ENCODE data around the gene RNF169. TPM values are rescaled to one million over a fixed set of nuclear protein-coding genes. Genes with fewer than 3 reads are reported as not detected.

The RNF169 gene
- total RNA-seq, 1 donor = 32.6 TPM

DNA sequence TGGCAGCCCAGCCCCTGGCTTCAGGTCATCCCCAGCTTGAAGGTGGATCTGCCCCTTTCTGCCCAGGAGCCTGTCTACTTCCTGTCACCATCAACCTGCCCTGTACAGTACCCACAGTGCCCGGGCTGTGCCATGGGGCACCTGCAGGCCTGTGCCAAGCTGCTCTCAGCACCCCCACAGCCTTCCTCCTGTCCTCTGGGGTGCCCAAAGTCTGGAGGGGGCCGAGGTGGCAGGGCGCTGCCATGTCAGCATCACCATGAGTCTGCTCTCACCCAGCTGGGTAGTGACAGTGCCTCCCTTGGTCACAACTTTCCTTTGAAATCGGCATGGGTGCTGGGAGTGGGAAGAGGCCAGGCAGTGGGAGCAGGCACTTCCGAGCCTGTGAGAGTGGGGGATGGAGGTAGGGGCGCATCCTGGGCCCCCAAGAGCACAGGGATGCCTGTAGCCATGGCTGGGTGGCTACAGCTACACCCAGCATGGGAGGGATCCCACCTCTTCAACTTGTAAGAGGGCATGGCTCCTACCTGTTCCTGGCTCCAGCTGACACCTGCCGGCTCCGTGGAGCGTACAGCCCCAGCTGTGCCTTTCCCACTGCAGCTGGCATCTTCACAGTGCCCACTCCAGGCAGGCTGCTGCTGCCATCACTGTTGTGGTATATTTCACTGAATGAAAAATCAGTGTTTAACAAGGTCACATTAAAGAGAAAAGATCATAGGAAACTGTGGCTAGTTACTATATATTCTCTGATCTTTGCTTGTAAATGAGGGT, 42.9 kb downstream of the RNF169 start:
- H3K27me3 ChIP-seq (ENCODE audit: insufficient read depth, low read length) = no peaks in the 10 kb centered on the region
- H3K9me3 ChIP-seq (ENCODE audit: low read depth, low read length) = no peaks in the 10 kb centered on the region
- peaks cover 6% of the 10 kb centered on the region for H4K20me1 ChIP-seq (ENCODE audit: insufficient read depth, low read length)
- H3K79me2 ChIP-seq (ENCODE audit: insufficient read depth, low read length) = peaks cover 74% of the 10 kb centered on the region
- H3K36me3 ChIP-seq (ENCODE audit: insufficient read depth, low read length) = peaks cover 27% of the 10 kb centered on the region
- H3K27ac ChIP-seq (ENCODE audit: low read depth, low read length) = no peak overlapping the region
- H3K4me3 ChIP-seq (ENCODE audit: insufficient read depth, low read length) = no peak overlapping the region
- TF ChIP-seq, protein P1, sequence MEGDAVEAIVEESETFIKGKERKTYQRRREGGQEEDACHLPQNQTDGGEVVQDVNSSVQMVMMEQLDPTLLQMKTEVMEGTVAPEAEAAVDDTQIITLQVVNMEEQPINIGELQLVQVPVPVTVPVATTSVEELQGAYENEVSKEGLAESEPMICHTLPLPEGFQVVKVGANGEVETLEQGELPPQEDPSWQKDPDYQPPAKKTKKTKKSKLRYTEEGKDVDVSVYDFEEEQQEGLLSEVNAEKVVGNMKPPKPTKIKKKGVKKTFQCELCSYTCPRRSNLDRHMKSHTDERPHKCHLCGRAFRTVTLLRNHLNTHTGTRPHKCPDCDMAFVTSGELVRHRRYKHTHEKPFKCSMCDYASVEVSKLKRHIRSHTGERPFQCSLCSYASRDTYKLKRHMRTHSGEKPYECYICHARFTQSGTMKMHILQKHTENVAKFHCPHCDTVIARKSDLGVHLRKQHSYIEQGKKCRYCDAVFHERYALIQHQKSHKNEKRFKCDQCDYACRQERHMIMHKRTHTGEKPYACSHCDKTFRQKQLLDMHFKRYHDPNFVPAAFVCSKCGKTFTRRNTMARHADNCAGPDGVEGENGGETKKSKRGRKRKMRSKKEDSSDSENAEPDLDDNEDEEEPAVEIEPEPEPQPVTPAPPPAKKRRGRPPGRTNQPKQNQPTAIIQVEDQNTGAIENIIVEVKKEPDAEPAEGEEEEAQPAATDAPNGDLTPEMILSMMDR (IDR thresholded peaks at IDR 0.05; ENCODE audit: extremely low read depth, low read depth, low read length) = no peak
- no peak for DNase-seq (ENCODE audit: insufficient read length, low spot score, missing footprints)
- no peaks in the 10 kb centered on the region for H3K4me1 ChIP-seq (ENCODE audit: insufficient read depth, low read length)
- no peak overlapping the region for H2AFZ ChIP-seq (ENCODE audit: low read length)
- H3K4me2 ChIP-seq (ENCODE audit: insufficient read depth, low read length) = no peak overlapping the region

DNA sequence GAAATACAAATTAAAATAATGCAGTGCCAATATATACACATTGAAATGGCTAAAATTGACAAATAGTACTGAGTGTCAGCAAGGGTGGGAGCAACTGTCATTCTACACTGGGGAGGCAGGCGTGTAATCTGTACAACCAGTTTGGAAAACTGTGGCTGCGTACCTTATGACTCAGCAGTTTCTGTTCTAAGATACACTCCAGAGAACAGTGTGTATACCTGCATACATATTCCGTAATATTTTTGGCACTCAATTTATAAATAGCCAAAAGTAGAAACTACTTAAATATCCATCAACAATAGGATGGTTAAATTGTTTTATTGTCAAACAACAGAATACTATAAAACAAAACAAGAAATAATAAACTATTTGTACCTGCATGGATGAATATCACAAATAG, 57.6 kb downstream of the RNF169 start:
- TF ChIP-seq, protein P1 (IDR thresholded peaks at IDR 0.05; ENCODE audit: extremely low read depth, low read depth, low read length) = no peak
- H4K20me1 ChIP-seq (ENCODE audit: insufficient read depth, low read length) = peaks cover 9% of the 10 kb centered on the region
- H3K4me3 ChIP-seq (ENCODE audit: insufficient read depth, low read length) = no peak overlapping the region
- no peaks in the 10 kb centered on the region for H3K27me3 ChIP-seq (ENCODE audit: insufficient read depth, low read length)
- H3K27ac ChIP-seq (ENCODE audit: low read depth, low read length) = no peak overlapping the region
- H3K79me2 ChIP-seq (ENCODE audit: insufficient read depth, low read length) = peaks cover 59% of the 10 kb centered on the region
- H3K9me3 ChIP-seq (ENCODE audit: low read depth, low read length) = no peaks in the 10 kb centered on the region
- no peak for DNase-seq (ENCODE audit: insufficient read length, low spot score, missing footprints)
- no peak overlapping the region for H3K4me2 ChIP-seq (ENCODE audit: insufficient read depth, low read length)
- peaks cover 4% of the 10 kb centered on the region for H3K36me3 ChIP-seq (ENCODE audit: insufficient read depth, low read length)
- H2AFZ ChIP-seq (ENCODE audit: low read length) = no peak overlapping the region
- no peaks in the 10 kb centered on the region for H3K4me1 ChIP-seq (ENCODE audit: insufficient read depth, low read length)

DNA sequence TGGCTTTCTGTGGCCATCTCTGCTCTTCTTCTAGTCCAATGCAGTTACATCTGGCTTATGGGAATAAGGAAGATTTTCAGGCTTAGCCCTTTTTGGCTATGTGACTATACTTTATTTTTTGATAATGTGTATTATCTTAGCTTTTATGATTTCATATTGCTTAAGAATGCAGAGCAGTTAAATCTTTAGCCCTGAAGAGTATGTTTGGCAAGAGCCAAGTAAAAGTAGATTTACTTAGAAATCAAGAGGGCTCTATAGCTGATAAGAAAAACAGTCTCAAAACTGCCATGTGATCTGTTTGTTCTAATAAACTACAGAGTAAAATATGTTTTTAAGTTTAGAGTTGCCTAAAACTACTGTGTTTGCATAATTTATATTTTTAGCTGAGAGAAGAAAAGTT, 61.2 kb downstream of the RNF169 start:
- Histone ChIP-seq H3K27me3 (ENCODE audit: insufficient read depth, low read length) (no peaks in the 10 kb centered on the region), H3K4me2 (ENCODE audit: insufficient read depth, low read length) (no peak overlapping the region)
- TF ChIP-seq, protein P1 (IDR thresholded peaks at IDR 0.05; ENCODE audit: extremely low read depth, low read depth, low read length) = no peak

DNA sequence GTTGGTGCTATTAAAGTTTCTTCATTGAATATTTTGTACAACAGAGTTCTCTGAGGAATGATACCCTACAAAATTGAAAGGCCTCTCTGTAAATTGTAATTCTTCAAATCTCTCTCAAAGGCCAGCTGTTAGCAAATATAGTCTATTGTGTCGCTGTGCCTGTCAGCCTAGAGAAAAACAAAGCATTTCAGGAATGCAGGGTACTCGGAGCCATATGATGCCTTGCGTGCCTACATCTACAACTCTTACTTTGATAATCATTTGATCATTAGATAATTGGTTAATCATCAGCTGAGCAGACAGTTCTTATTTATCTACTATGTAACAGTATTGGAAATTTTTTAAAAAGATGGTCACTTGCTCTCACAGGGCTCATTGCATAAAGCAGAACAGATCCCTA, 67.3 kb downstream of the RNF169 start:
- Histone ChIP-seq H3K27ac (ENCODE audit: low read depth, low read length) (no peak overlapping the region), H3K4me1 (ENCODE audit: insufficient read depth, low read length) (peaks cover 17% of the 10 kb centered on the region), H3K79me2 (ENCODE audit: insufficient read depth, low read length) (peaks cover 8% of the 10 kb centered on the region), H3K4me3 (ENCODE audit: insufficient read depth, low read length) (no peak overlapping the region), H3K36me3 (ENCODE audit: insufficient read depth, low read length) (no peaks in the 10 kb centered on the region), H3K9me3 (ENCODE audit: low read depth, low read length) (no peaks in the 10 kb centered on the region), H3K4me2 (ENCODE audit: insufficient read depth, low read length) (no peak overlapping the region), H3K27me3 (ENCODE audit: insufficient read depth, low read length) (no peaks in the 10 kb centered on the region), H4K20me1 (ENCODE audit: insufficient read depth, low read length) (no peaks in the 10 kb centered on the region), H2AFZ (ENCODE audit: low read length) (no peak overlapping the region)
- no peak for DNase-seq (ENCODE audit: insufficient read length, low spot score, missing footprints)
- TF ChIP-seq, protein P1 (IDR thresholded peaks at IDR 0.05; ENCODE audit: extremely low read depth, low read depth, low read length) = no peak

More for the DNA sequence above, 61.2 kb downstream of the RNF169 start:
- Histone ChIP-seq H3K9me3 (ENCODE audit: low read depth, low read length) (no peaks in the 10 kb centered on the region), H4K20me1 (ENCODE audit: insufficient read depth, low read length) (no peaks in the 10 kb centered on the region), H3K79me2 (ENCODE audit: insufficient read depth, low read length) (peaks cover 35% of the 10 kb centered on the region), H3K4me1 (ENCODE audit: insufficient read depth, low read length) (no peaks in the 10 kb centered on the region), H2AFZ (ENCODE audit: low read length) (no peak overlapping the region), H3K36me3 (ENCODE audit: insufficient read depth, low read length) (peaks cover 4% of the 10 kb centered on the region), H3K4me3 (ENCODE audit: insufficient read depth, low read length) (no peak overlapping the region), H3K27ac (ENCODE audit: low read depth, low read length) (no peak overlapping the region)
- DNase-seq (ENCODE audit: insufficient read length, low spot score, missing footprints) = no peak

Measured in osteoblast (primary cell).